ENCODE data around the gene MRC1. TPM values are rescaled to one million over a fixed set of nuclear protein-coding genes. Genes with fewer than 3 reads are reported as not detected.

The MRC1 gene
- not detected in 2 replicates for total RNA-seq (2013; cell fraction: nucleolus; rRNA removed)
- total RNA-seq (2014; rRNA removed) (not detected in 2 replicates), total RNA-seq (2014; rRNA removed; fragmentation: Illumina TruSeq; extraction: Trizol) (0.04 TPM in 1 of 2 replicates, not detected in the other), total RNA-seq (2021) (0.19 and 0.21 TPM in 2 replicates), polyA plus RNA-seq (2011; rRNA removed) (0.01 TPM in 1 of 2 replicates, not detected in the other), polyA plus RNA-seq (2014; fragmentation: Illumina TruSeq; extraction: Trizol) (0.03 TPM in 1 of 2 replicates, not detected in the other), polyA plus RNA-seq (2014; fragmentation: Nextera tagmentation; extraction: Ambion mirVana) (under 1 TPM in 1 of 2 experiments, not detected in 1; 0.02 TPM), polyA plus RNA-seq (2014; rRNA removed) (0.01 TPM in 1 of 2 replicates, not detected in the other), polyA plus RNA-seq (2016; fragmentation: Nextera tagmentation; extraction: Ambion mirVana) (not detected), polyA minus RNA-seq (2011; rRNA and poly(A)+ RNA removed) (0.07 TPM in 1 of 2 replicates, not detected in the other), Bru-seq, nascent RNA (percentile 2 among the genes with signal in this experiment), BruChase-seq, experiment 1, labeled RNA remaining after a 6-hour chase (percentile 13 among the genes with signal in this experiment), BruChase-seq, experiment 2, labeled RNA remaining after a 2-hour chase (percentile 15 among the genes with signal in this experiment)
- polyA plus RNA-seq (2011; ENCODE audit: low read depth), result not detected
- polyA plus RNA-seq (2011; cell fraction: cytosol; rRNA removed), result not detected in 2 replicates
- polyA plus RNA-seq (2011; cell fraction: nucleus; rRNA removed), result 0.03 TPM in 1 of 2 replicates, not detected in the other
- polyA plus RNA-seq (2012), result 0.01 and 0.03 TPM in 2 replicates
- polyA minus RNA-seq (2011; cell fraction: cytosol; rRNA and poly(A)+ RNA removed), result not detected in 2 replicates
- not detected in 2 replicates for polyA minus RNA-seq (2011; cell fraction: nucleus; rRNA and poly(A)+ RNA removed)
- long read RNA-seq, experiment 1, result 0 reads
- long read RNA-seq, experiment 2, partial matches to known transcripts, result 0 of 1 reads
- long read RNA-seq, experiment 2, other reads (novel, unspliced or antisense), result 1 of 1 reads

DNA sequence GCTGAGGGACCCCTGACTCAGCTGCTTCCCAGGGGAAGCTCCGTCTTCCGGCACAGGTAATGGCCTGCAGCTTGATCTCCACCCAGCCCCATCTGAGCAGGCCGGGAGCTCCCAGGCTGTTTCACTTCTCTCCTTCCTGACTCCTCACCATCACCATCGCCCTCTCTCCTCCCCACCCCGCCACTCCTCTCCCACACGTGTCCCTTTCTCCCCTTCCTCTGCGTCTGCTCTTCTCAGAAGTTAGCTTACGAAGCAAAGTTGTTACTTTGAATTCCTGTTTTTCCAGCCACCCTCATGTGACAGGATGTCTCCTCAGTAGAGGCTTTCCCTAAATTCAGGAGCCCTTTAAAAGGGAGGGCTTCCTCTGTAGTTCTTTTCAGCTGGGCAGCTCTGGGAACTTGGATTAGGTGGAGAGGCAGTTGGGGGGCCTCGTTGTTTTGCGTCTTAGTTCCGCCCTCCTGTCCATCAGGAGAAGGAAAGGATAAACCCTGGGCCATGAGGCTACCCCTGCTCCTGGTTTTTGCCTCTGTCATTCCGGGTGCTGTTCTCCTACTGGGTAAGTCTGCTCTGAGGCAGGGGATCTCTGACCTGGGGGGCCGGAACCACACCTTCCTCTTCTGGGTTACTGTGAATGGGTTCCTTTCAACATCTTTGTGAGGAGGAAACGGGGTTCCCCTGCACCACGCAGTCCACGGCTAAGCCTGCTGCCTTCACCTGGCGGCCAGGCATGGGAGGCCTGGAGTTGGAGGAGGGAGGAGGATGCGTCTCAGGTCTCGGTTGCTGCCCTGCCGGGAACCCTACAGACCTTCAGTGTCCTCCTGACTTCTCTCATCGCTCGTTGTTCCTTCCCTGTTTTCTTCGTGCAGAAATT is at the start of gene MRC1:
TSS of gene MRC1 (plus strand) at position 378 of the 871 bp plus-strand sequence. CDS start at position 496, 118 bp downstream.
- H3K9me3 ChIP-seq (replicated peaks; ENCODE audit: control insufficient read depth, insufficient read depth, low read length), result no peaks in the 10 kb centered on the region
- H3K27me3 ChIP-seq (replicated peaks in 1 of 2; ENCODE audit: control insufficient read depth in 2 of 2, insufficient read depth in 2 of 2, low read length in 1 of 2), result peaks cover 0 to 5% of the 10 kb centered on the region in 2 experiments; a peak in 2 of 4 replicates
- no peak within 1 kb of the TSS for H2AFZ ChIP-seq (ENCODE audit: control insufficient read depth, low read depth, low read length)
- H4K20me1 ChIP-seq (ENCODE audit: control insufficient read depth, insufficient read depth), result no peaks in the 10 kb centered on the region
- ChIA-PET SMC1A (ENCODE audit: uncharacterized antibody, unreplicated experiment) (interaction anchor here (0.8 to 1.5 kb wide), 3 partner anchors 12 to 1175 kb away, joined by 3 to 4 read pairs (median 3); no protein-coding TSS in a partner anchor), CTCF (interaction anchor here (1.4 kb wide), 1 partner anchor 15 kb away, joined by 3 read pairs; no protein-coding TSS in a partner anchor), POLR2A (no interaction called here), RAD21 (ENCODE audit: unreplicated experiment) (no interaction called here)
- no peak within 1 kb of the TSS for H3K27ac ChIP-seq (ENCODE audit: control insufficient read depth, insufficient read depth)
- ATAC-seq (peak; percentile 31; the same call in 2 of the 3 replicates), FAIRE-seq (no peak), DNase-seq (ENCODE audit: low read depth, low spot score) (no peak)
- BruUV-seq (replicated peaks), result no TSS peak
- H3K4me3 ChIP-seq, result no peak within 1 kb of the TSS
- 9% methylated on average over 21 of the region's 23 CpGs for WGBS (ENCODE audit: insufficient coverage, insufficient replicate concordance, low lambda C conversion rate, missing lambda C conversion rate)
- H3K79me2 ChIP-seq (ENCODE audit: control insufficient read depth, insufficient read depth, low read length), result no peaks in the 10 kb centered on the region
- no peaks in the 10 kb centered on the region for H3K36me3 ChIP-seq (ENCODE audit: control insufficient read depth in 2 of 2, insufficient read depth in 2 of 2, low read length in 1 of 2)
- no peak within 1 kb of the TSS for H3K4me2 ChIP-seq (ENCODE audit: control insufficient read depth, insufficient read depth)
- TF ChIP-seq PAX5 (IDR thresholded peaks at IDR 0.05; ENCODE audit: borderline replicate concordance, low read depth, low read length), result no peak
- TF ChIP-seq TCF12 (IDR thresholded peaks at IDR 0.05; ENCODE audit: low read depth, low read length), result no peak
- no peak for TF ChIP-seq SREBF2 (IDR thresholded peaks at IDR 0.05; ENCODE audit: low read length)
- TF ChIP-seq ZSCAN29 (IDR thresholded peaks at IDR 0.05), result no peak
- TF ChIP-seq, protein P1, sequence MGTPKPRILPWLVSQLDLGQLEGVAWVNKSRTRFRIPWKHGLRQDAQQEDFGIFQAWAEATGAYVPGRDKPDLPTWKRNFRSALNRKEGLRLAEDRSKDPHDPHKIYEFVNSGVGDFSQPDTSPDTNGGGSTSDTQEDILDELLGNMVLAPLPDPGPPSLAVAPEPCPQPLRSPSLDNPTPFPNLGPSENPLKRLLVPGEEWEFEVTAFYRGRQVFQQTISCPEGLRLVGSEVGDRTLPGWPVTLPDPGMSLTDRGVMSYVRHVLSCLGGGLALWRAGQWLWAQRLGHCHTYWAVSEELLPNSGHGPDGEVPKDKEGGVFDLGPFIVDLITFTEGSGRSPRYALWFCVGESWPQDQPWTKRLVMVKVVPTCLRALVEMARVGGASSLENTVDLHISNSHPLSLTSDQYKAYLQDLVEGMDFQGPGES (IDR thresholded peaks at IDR 0.05), result no peak
- no peak for TF ChIP-seq DPF2 (IDR thresholded peaks at IDR 0.05)
- no peak for TF ChIP-seq EED (IDR thresholded peaks at IDR 0.05; ENCODE audit: low read depth)
- TF ChIP-seq ZNF622 (IDR thresholded peaks at IDR 0.05), result no peak
- no peak for TF ChIP-seq CREB1 (IDR thresholded peaks at IDR 0.05; ENCODE audit: low read depth)
- no peaks in the 10 kb centered on the region for H3K4me1 ChIP-seq (ENCODE audit: control insufficient read depth, insufficient read depth, low read length)
- no peak within 1 kb of the TSS for H3K9ac ChIP-seq (ENCODE audit: control insufficient read depth, insufficient read depth, low read length)
- in situ Hi-C loops (cut with MboI), result no loop called here
- intact Hi-C loops (cut with micrococcal nuclease; ENCODE audit: unreplicated experiment), result loop anchor here (5.0 kb wide), 2 partner anchors 63 to 293 kb away; no protein-coding TSS in a partner anchor

Data from GM12878 (cell line).